ENCODE results near the gene POLG2.

DNA sequence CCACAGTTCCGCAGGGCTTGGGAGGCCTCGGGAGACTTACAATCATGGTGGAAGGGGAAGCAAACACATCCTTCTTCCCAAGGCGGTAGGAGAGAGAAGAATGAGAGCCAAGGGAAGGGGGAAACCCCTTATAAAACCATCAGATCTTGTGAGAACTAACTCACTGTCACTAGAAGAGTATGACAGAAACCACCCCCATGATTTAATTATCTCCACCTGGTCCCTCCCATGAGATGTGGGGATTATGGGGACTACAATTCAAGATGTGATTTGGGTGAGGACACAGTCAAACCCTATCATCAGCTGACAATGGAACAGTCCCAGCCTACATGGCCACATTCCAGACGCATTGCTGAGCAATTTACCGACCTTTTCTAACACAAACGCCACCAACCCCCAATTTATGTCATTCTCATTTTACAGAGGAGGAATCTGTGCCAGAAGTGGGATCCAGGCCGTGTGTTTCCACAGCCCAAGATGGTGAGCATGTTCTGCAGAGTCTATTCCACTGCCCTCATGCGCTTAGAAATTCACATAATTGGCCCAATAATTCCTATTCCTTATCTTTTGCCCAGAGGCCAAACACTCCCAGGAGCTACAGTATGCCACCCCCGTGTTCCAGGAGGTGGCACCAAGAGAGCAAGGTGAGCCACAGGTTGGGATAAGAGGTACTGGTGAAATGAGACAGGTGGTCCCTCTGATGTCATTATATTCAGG lies 30.7 kb downstream of the POLG2 start:
- no peak for TF ChIP-seq POLR2A (IDR thresholded peaks at IDR 0.05)
- TF ChIP-seq, protein P1, sequence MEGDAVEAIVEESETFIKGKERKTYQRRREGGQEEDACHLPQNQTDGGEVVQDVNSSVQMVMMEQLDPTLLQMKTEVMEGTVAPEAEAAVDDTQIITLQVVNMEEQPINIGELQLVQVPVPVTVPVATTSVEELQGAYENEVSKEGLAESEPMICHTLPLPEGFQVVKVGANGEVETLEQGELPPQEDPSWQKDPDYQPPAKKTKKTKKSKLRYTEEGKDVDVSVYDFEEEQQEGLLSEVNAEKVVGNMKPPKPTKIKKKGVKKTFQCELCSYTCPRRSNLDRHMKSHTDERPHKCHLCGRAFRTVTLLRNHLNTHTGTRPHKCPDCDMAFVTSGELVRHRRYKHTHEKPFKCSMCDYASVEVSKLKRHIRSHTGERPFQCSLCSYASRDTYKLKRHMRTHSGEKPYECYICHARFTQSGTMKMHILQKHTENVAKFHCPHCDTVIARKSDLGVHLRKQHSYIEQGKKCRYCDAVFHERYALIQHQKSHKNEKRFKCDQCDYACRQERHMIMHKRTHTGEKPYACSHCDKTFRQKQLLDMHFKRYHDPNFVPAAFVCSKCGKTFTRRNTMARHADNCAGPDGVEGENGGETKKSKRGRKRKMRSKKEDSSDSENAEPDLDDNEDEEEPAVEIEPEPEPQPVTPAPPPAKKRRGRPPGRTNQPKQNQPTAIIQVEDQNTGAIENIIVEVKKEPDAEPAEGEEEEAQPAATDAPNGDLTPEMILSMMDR (IDR thresholded peaks at IDR 0.05 in 4 of 5, conservative IDR thresholded peaks at IDR 0.05 in 1 of 5): no peak

Data from gastrocnemius medialis (tissue), 4 donors.